Karpas-422 (cell line): ENCODE measurements around the gene NANOG. TPM values are rescaled to one million over a fixed set of nuclear protein-coding genes. Genes with fewer than 3 reads are reported as not detected.
A peak's percentile ranks its signal among the peaks of the same experiment; 100 is the strongest.
"Not testable (repeated sequence)": the region's sequence is repeated elsewhere in the genome, so short reads cannot be mapped to it uniquely, and the experiment has no call there.

Experiments used
- DNase-seq: peaks from one replicate; pipeline ENCODE4 v3.0.0-alpha.2; 2015
- H2AFZ ChIP-seq: fragments of 200-600 bp; sonication (generic); 2 replicates; pipeline ENCODE4 v1.6.1; 2014; ENCODE audit warnings: antibody characterized with exemption, low read length, mixed read lengths
- H3K27ac ChIP-seq: fragments of 200-600 bp; sonication (generic); 2 replicates; pipeline ENCODE4 v1.5.1; 2014; ENCODE audit warnings: mild to moderate bottlenecking, low read length, moderate library complexity
- H3K27me3 ChIP-seq: fragments of 200-600 bp; sonication (generic); 2 replicates; pipeline ENCODE4 v1.6.1; 2014; ENCODE audit warnings: low read length, mixed read lengths
- H3K36me3 ChIP-seq: fragments of 200-600 bp; sonication (generic); 2 replicates; pipeline ENCODE4 v1.6.1; 2014; ENCODE audit warnings: low read length, mixed read lengths; ENCODE audit not compliant: insufficient read depth
- H3K4me1 ChIP-seq: fragments of 200-600 bp; sonication (generic); 2 replicates; pipeline ENCODE4 v1.6.1; 2014; ENCODE audit warnings: mild to moderate bottlenecking, low read length, mixed read lengths
- H3K4me2 ChIP-seq: fragments of 200-600 bp; sonication (generic); 2 replicates; pipeline ENCODE4 v1.6.1; 2014; ENCODE audit warnings: low read length, low read depth, mild to moderate bottlenecking; ENCODE audit not compliant: poor library complexity, severe bottlenecking
- H3K4me3 ChIP-seq: fragments of 200-600 bp; sonication (generic); 2 replicates; pipeline ENCODE4 v1.5.1; 2014; ENCODE audit warnings: mild to moderate bottlenecking, antibody characterized with exemption, low read length, mixed read lengths
- H3K79me2 ChIP-seq: fragments of 200-600 bp; sonication (generic); 2 replicates; pipeline ENCODE4 v1.6.1; 2014; ENCODE audit warnings: mild to moderate bottlenecking, low read length, mixed read lengths
- H3K9ac ChIP-seq: fragments of 200-600 bp; sonication (generic); 2 replicates; pipeline ENCODE4 v1.6.0; 2014; ENCODE audit warnings: low read length
- H3K9me2 ChIP-seq: fragments of 200-600 bp; sonication (generic), shearing (Covaris generic); replicated peaks from 2 replicates; pipeline ENCODE4 v1.6.0; 2014; ENCODE audit warnings: mild to moderate bottlenecking, low read length, moderate library complexity; ENCODE audit not compliant: insufficient read depth
- H3K9me3 ChIP-seq: fragments of 300-700, 200-600 bp; sonication (generic); 2 replicates; pipeline ENCODE4 v1.6.1; 2014; ENCODE audit warnings: low read length, mixed read lengths
- H4K20me1 ChIP-seq: fragments of 200-600 bp; sonication (generic); 2 replicates; pipeline ENCODE4 v1.6.1; 2014; ENCODE audit warnings: mild to moderate bottlenecking, antibody characterized with exemption, low read length, low read depth; ENCODE audit not compliant: insufficient read depth
- total RNA-seq: library from RNA; depleted of rRNA; stranded (reverse); fragments of >200 nt; shearing (Covaris generic); gene quantifications from 2 replicates; pipeline ENCODE4 v1.2.3, GENCODE V29; 2014; ENCODE audit warnings: low replicate concordance

Gene NANOG
- total RNA-seq, 1 experiment from 2014 or later = not detected

GRCh38 chr12:7788294-7788660, 925 bp upstream of the NANOG start:
- H3K79me2 ChIP-seq = no peaks in the 10 kb centered on the region
- H3K4me2 ChIP-seq = no peak overlapping the region
- H4K20me1 ChIP-seq = no peaks in the 10 kb centered on the region
- no peaks in the 10 kb centered on the region for H3K9me2 ChIP-seq
- H3K4me3 ChIP-seq = no peak overlapping the region
- no peaks in the 10 kb centered on the region for H3K9me3 ChIP-seq
- H3K36me3 ChIP-seq = no peaks in the 10 kb centered on the region
- H3K9ac ChIP-seq = no peak overlapping the region
- no peak overlapping the region for H2AFZ ChIP-seq
- H3K4me1 ChIP-seq = no peaks in the 10 kb centered on the region
- H3K27ac ChIP-seq = no peak overlapping the region
- H3K27me3 ChIP-seq = no peaks in the 10 kb centered on the region
- DNase-seq = no peak

GRCh38 chr12:7793211-7793610, 4.0 kb downstream of the NANOG start:
- no peak for DNase-seq
- no peaks in the 10 kb centered on the region for H4K20me1 ChIP-seq
- no peak overlapping the region for H2AFZ ChIP-seq
- no peaks in the 10 kb centered on the region for H3K4me1 ChIP-seq
- no peak overlapping the region for H3K4me2 ChIP-seq
- H3K9me2 ChIP-seq = no peaks in the 10 kb centered on the region
- no peaks in the 10 kb centered on the region for H3K27me3 ChIP-seq
- H3K4me3 ChIP-seq = no peak overlapping the region
- no peaks in the 10 kb centered on the region for H3K79me2 ChIP-seq
- no peaks in the 10 kb centered on the region for H3K9me3 ChIP-seq
- no peak overlapping the region for H3K9ac ChIP-seq
- no peaks in the 10 kb centered on the region for H3K36me3 ChIP-seq
- H3K27ac ChIP-seq = no peak overlapping the region

- not testable (repeated sequence) for H3K36me3 ChIP-seq, H3K9ac ChIP-seq, H3K4me1 ChIP-seq, H3K79me2 ChIP-seq, H3K9me2 ChIP-seq, DNase-seq, H3K4me3 ChIP-seq, H3K27me3 ChIP-seq, H2AFZ ChIP-seq, H4K20me1 ChIP-seq, H3K4me2 ChIP-seq, H3K27ac ChIP-seq, H3K9me3 ChIP-seq
These were observed 8.1 kb downstream of the NANOG start for GRCh38 chr12:7797269-7797668.

GRCh38 chr12:7797698-7798398, 8.6 kb downstream of the NANOG start:
- Histone ChIP-seq H3K27me3 (no peaks in the 10 kb centered on the region), H3K4me2 (no peak overlapping the region), H4K20me1 (no peaks in the 10 kb centered on the region), H3K4me3 (no peak overlapping the region), H3K27ac (no peak overlapping the region), H3K4me1 (no peaks in the 10 kb centered on the region), H2AFZ (no peak overlapping the region), H3K79me2 (no peaks in the 10 kb centered on the region), H3K9ac (no peak overlapping the region), H3K36me3 (no peaks in the 10 kb centered on the region), H3K9me3 (no peaks in the 10 kb centered on the region), H3K9me2 (no peaks in the 10 kb centered on the region)
- DNase-seq = no peak

- H3K27ac ChIP-seq, H4K20me1 ChIP-seq, H3K36me3 ChIP-seq, H3K9me2 ChIP-seq, H3K4me2 ChIP-seq, H3K9ac ChIP-seq, H2AFZ ChIP-seq, H3K4me1 ChIP-seq, H3K79me2 ChIP-seq, H3K9me3 ChIP-seq, DNase-seq, H3K27me3 ChIP-seq, H3K4me3 ChIP-seq: not testable (repeated sequence)
These were observed 9.6 kb downstream of the NANOG start for GRCh38 chr12:7798750-7799308.

GRCh38 chr12:7801460-7801859, 12.3 kb downstream of the NANOG start:
- no peak overlapping the region for H3K4me3 ChIP-seq
- H3K27me3 ChIP-seq = no peaks in the 10 kb centered on the region
- no peaks in the 10 kb centered on the region for H3K36me3 ChIP-seq
- H4K20me1 ChIP-seq = no peaks in the 10 kb centered on the region
- H3K4me2 ChIP-seq = no peak overlapping the region
- no peak overlapping the region for H2AFZ ChIP-seq
- H3K4me1 ChIP-seq = no peaks in the 10 kb centered on the region
- H3K79me2 ChIP-seq = no peaks in the 10 kb centered on the region
- H3K27ac ChIP-seq = no peak overlapping the region
- H3K9me3 ChIP-seq = no peaks in the 10 kb centered on the region
- H3K9me2 ChIP-seq = no peaks in the 10 kb centered on the region
- no peak for DNase-seq
- no peak overlapping the region for H3K9ac ChIP-seq

- not testable (repeated sequence) for H3K27me3 ChIP-seq, H4K20me1 ChIP-seq, H3K79me2 ChIP-seq, DNase-seq, H3K4me3 ChIP-seq, H3K36me3 ChIP-seq, H3K9me2 ChIP-seq, H3K9me3 ChIP-seq, H3K27ac ChIP-seq, H3K4me1 ChIP-seq, H3K9ac ChIP-seq, H2AFZ ChIP-seq, H3K4me2 ChIP-seq
These were observed 17.1 kb downstream of the NANOG start for GRCh38 chr12:7806319-7806718.

- H2AFZ ChIP-seq = no peak overlapping the region
These were observed 17.8 kb downstream of the NANOG start for GRCh38 chr12:7806863-7807487.

More at GRCh38 chr12:7806863-7807487, 17.8 kb downstream of the NANOG start:
- no peaks in the 10 kb centered on the region for H4K20me1 ChIP-seq
- no peak overlapping the region for H3K9ac ChIP-seq
- no peaks in the 10 kb centered on the region for H3K4me1 ChIP-seq
- H3K4me3 ChIP-seq = no peak overlapping the region
- H3K4me2 ChIP-seq = no peak overlapping the region
- DNase-seq = peak; percentile 83
- no peaks in the 10 kb centered on the region for H3K27me3 ChIP-seq
- H3K9me3 ChIP-seq = no peaks in the 10 kb centered on the region
- no peaks in the 10 kb centered on the region for H3K36me3 ChIP-seq
- H3K9me2 ChIP-seq = no peaks in the 10 kb centered on the region
- H3K27ac ChIP-seq = no peak overlapping the region
- no peaks in the 10 kb centered on the region for H3K79me2 ChIP-seq
